Measurements from ENCODE around the gene SMARCAD1.

- no peak for TF ChIP-seq EZH2 (IDR thresholded peaks at IDR 0.05; ENCODE audit: insufficient read depth, poor library complexity, severe bottlenecking)
- TF ChIP-seq EZH2phosphoT487 (IDR thresholded peaks at IDR 0.05; ENCODE audit: insufficient read depth, low read depth), result no peak
These were observed 7.1 kb downstream of the SMARCAD1 start for GRCh38 chr4:94214703-94215319.
